ENCODE data around the gene ITPK1. TPM values are rescaled to one million over a fixed set of nuclear protein-coding genes. Genes with fewer than 3 reads are reported as not detected.
A peak's percentile ranks its signal among the peaks of the same experiment; 100 is the strongest.

Gene ITPK1
- total RNA-seq, 1 experiment from 2014 or later = 66.2 TPM

- no peaks in the 10 kb centered on the region for H3F3A ChIP-seq (ENCODE audit: low read length, unreplicated experiment)
- no peaks in the 10 kb centered on the region for H3K9me3 ChIP-seq (ENCODE audit: low read length)
- no peak for DNase-seq
- H3K27ac ChIP-seq (ENCODE audit: low read length) = no peak overlapping the region
- no peak overlapping the region for H3K4me2 ChIP-seq (ENCODE audit: low read length)
- H4K20me1 ChIP-seq (ENCODE audit: low read length) = no peaks in the 10 kb centered on the region
- no peak overlapping the region for H3K4me3 ChIP-seq (ENCODE audit: low read length)
- H3K4me1 ChIP-seq (ENCODE audit: insufficient read depth, low read length) = peaks cover 22% of the 10 kb centered on the region
- TF ChIP-seq CTCF (conservative IDR thresholded peaks at IDR 0.05; ENCODE audit: low read depth, low read length) = no peak
- TF ChIP-seq EZH2phosphoT487 (IDR thresholded peaks at IDR 0.05; ENCODE audit: borderline replicate concordance, low read length) = no peak
- no peak overlapping the region for H3K9ac ChIP-seq (ENCODE audit: low read length)
- BruUV-seq (replicated peaks) = no TSS peak
- intact Hi-C loops (cut with micrococcal nuclease) = no loop called here
- no peak for ATAC-seq
- CTCF ChIA-PET = no interaction called here
- no peaks in the 10 kb centered on the region for H3K36me3 ChIP-seq (ENCODE audit: low read depth, low read length)
- POLR2A ChIA-PET (ENCODE audit: unreplicated experiment) = no interaction called here
- H3K27me3 ChIP-seq (ENCODE audit: low read length) = no peaks in the 10 kb centered on the region
- H3K9me2 ChIP-seq (replicated peaks; ENCODE audit: low read length) = no peaks in the 10 kb centered on the region
- no peak overlapping the region for H2AFZ ChIP-seq (ENCODE audit: low read length)
- 0 out of 2 replicates have a peak, but pooled peaks cover 3% of the 10 kb centered on the region for H3K79me2 ChIP-seq (ENCODE audit: low read length)
Observed at GRCh38 chr14:92965281-92965680, 150.4 kb downstream of the ITPK1 start.

- ChIA-PET CTCF (no interaction called here), POLR2A (ENCODE audit: unreplicated experiment) (no interaction called here)
- Histone ChIP-seq H3K27me3 (ENCODE audit: low read length) (no peaks in the 10 kb centered on the region), H3K4me2 (ENCODE audit: low read length) (peak overlapping the region; percentile 22; the same call in 1 of the 2 replicates), H2AFZ (ENCODE audit: low read length) (no peak overlapping the region), H3K4me1 (ENCODE audit: insufficient read depth, low read length) (peaks cover 22% of the 10 kb centered on the region), H3K27ac (ENCODE audit: low read length) (no peak overlapping the region), H3K36me3 (ENCODE audit: low read depth, low read length) (no peaks in the 10 kb centered on the region), H3K79me2 (ENCODE audit: low read length) (0 out of 2 replicates have a peak, but pooled peaks cover 3% of the 10 kb centered on the region), H3K9ac (ENCODE audit: low read length) (no peak overlapping the region), H3F3A (ENCODE audit: low read length, unreplicated experiment) (no peaks in the 10 kb centered on the region), H3K4me3 (ENCODE audit: low read length) (no peak overlapping the region), H4K20me1 (ENCODE audit: low read length) (no peaks in the 10 kb centered on the region), H3K9me2 (replicated peaks; ENCODE audit: low read length) (no peaks in the 10 kb centered on the region), H3K9me3 (ENCODE audit: low read length) (no peaks in the 10 kb centered on the region)
- ATAC-seq = no peak
- intact Hi-C loops (cut with micrococcal nuclease) = loop anchor here (5.0 kb wide), 1 partner anchor 78 kb away; no protein-coding TSS in a partner anchor
- DNase-seq = no peak
- no TSS peak for BruUV-seq (replicated peaks)
- TF ChIP-seq CTCF (conservative IDR thresholded peaks at IDR 0.05; ENCODE audit: low read depth, low read length) = no peak
- no peak for TF ChIP-seq EZH2 (IDR thresholded peaks at IDR 0.05; ENCODE audit: low read length, unreplicated experiment)
- no peak for TF ChIP-seq EZH2phosphoT487 (IDR thresholded peaks at IDR 0.05; ENCODE audit: borderline replicate concordance, low read length)
Observed at GRCh38 chr14:92964124-92965109, 151.3 kb downstream of the ITPK1 start.

Measured in PC-3 (cell line).